ENCODE data around the gene OAS2. TPM values are rescaled to one million over a fixed set of nuclear protein-coding genes. Genes with fewer than 3 reads are reported as not detected.

OAS2 gene
- total RNA-seq, 4 donors from 2014 or later, result 1.7 to 5.2 (median 2.5) TPM

DNA sequence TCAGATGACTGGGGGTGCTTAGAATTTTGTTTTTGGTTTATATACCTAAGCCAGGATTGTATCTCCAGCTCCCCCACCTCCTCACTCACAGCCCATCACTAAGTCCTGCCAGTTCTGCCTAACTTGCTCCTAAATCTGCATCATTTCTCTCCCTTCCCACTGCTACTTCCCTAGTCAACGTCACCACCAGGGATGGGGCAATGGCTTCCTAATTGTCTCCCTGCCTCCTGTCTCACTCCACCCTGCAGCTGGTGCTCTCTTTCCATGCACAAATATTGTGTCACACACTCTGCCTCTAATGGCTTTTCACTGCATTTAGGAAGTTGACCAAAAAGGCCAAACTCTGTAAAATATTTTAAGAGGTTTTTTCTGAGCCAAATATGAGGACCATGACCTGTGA, 11.5 kb downstream of the OAS2 start:
- no peak for ATAC-seq
- no peak for DNase-seq
- in situ Hi-C loops (cut with MboI; ENCODE audit: low sequenced_read_pairs in 4 of 4), result no loop called here
- Histone ChIP-seq H3K9me3 (no peaks in the 10 kb centered on the region), H3K27me3 (no peaks in the 10 kb centered on the region), H3K4me1 (no peaks in the 10 kb centered on the region), H3K27ac (no peak overlapping the region), H3K36me3 (no peaks in the 10 kb centered on the region), H3K4me3 (no peak overlapping the region)
- intact Hi-C loops (cut with DNase I; ENCODE audit: low total_unique reads), result no loop called here
- TF ChIP-seq, protein P1, sequence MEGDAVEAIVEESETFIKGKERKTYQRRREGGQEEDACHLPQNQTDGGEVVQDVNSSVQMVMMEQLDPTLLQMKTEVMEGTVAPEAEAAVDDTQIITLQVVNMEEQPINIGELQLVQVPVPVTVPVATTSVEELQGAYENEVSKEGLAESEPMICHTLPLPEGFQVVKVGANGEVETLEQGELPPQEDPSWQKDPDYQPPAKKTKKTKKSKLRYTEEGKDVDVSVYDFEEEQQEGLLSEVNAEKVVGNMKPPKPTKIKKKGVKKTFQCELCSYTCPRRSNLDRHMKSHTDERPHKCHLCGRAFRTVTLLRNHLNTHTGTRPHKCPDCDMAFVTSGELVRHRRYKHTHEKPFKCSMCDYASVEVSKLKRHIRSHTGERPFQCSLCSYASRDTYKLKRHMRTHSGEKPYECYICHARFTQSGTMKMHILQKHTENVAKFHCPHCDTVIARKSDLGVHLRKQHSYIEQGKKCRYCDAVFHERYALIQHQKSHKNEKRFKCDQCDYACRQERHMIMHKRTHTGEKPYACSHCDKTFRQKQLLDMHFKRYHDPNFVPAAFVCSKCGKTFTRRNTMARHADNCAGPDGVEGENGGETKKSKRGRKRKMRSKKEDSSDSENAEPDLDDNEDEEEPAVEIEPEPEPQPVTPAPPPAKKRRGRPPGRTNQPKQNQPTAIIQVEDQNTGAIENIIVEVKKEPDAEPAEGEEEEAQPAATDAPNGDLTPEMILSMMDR (IDR thresholded peaks at IDR 0.05 in 4 of 5, conservative IDR thresholded peaks at IDR 0.05 in 1 of 5), result no peak
- no peak for TF ChIP-seq POLR2A (IDR thresholded peaks at IDR 0.05)

DNA sequence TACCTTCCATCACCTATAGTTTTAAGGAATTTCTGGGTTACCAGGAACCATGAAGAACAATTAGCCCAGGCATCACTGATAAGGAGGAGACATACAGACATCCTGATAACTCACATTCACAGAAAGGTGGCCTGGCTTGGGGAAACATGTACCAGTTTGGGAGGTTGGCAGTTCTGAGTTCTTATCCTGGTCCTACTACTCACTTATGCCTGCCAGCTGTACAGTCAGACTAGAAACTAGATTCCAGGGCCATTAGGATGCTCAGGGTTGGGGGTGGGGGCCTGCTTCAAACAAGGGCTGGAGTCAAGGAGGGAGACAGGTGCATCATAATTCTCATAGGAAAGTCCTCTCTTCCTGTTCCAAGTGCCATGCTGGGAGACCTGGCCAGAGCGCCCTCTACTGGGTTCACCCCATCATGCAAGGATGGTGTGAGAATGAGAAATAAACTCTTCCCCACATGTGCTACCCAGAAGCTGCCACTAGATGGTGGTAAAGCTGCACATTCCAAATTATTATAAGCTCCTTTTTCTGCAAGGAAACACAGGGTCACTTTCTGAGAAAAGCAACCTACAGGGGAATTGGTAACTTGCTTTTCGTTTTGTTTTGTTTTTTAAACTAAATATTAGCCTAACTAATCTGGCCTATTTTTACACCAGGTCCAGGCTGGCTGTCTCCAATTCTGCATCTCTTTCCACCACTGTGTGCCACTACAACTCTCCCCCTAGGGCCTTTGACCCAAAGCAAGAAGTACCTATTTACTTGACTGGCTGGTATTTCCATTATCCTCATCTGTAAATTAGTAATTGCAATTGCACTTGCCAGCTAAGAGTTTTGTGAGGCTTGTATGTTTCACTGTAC, 14.5 kb downstream of the OAS2 start:
- ATAC-seq, result peak in 1 of 2 donors; percentile 55

DNA sequence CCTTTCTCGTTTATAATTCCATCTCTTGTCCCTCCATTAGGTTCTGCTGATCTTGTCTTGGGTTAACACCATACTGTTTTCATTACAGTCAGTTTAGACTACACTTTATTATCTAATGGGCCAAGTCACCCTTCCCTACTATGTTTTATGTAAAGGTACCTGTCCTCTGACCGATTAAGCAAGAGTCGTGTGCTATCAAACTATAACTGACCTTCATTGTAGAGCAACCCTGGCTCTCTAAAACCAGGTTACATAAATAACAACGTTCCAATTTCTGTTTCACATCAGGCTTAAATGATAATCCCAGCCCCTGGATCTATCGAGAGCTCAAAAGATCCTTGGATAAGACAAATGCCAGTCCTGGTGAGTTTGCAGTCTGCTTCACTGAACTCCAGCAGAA, 16.7 kb downstream of the OAS2 start:
- ATAC-seq, result no peak
- no peak for TF ChIP-seq POLR2A (IDR thresholded peaks at IDR 0.05)
- TF ChIP-seq, protein P1 (IDR thresholded peaks at IDR 0.05 in 4 of 5, conservative IDR thresholded peaks at IDR 0.05 in 1 of 5), result no peak
- H3K4me3 ChIP-seq, result no peak overlapping the region
- intact Hi-C loops (cut with DNase I; ENCODE audit: low total_unique reads) (no loop called here), in situ Hi-C loops (cut with MboI; ENCODE audit: low sequenced_read_pairs in 4 of 4) (no loop called here)
- no peaks in the 10 kb centered on the region for H3K4me1 ChIP-seq
- H3K27ac ChIP-seq, result no peak overlapping the region
- no peaks in the 10 kb centered on the region for H3K9me3 ChIP-seq
- H3K27me3 ChIP-seq, result no peaks in the 10 kb centered on the region
- no peak for DNase-seq
- no peaks in the 10 kb centered on the region for H3K36me3 ChIP-seq

More for the DNA sequence above, 14.5 kb downstream of the OAS2 start:
- DNase-seq, result peak in 1 of 2 donors; percentile 19
- intact Hi-C loops (cut with DNase I; ENCODE audit: low total_unique reads) (no loop called here), in situ Hi-C loops (cut with MboI; ENCODE audit: low sequenced_read_pairs in 4 of 4) (no loop called here)
- Histone ChIP-seq H3K4me3 (no peak overlapping the region), H3K27ac (no peak overlapping the region), H3K27me3 (no peaks in the 10 kb centered on the region), H3K36me3 (no peaks in the 10 kb centered on the region), H3K9me3 (no peaks in the 10 kb centered on the region), H3K4me1 (no peaks in the 10 kb centered on the region)
- TF ChIP-seq POLR2A (IDR thresholded peaks at IDR 0.05), result no peak
- TF ChIP-seq, protein P1 (IDR thresholded peaks at IDR 0.05 in 4 of 5, conservative IDR thresholded peaks at IDR 0.05 in 1 of 5), result peak; percentile 26 to 63 (median 48)

DNA sequence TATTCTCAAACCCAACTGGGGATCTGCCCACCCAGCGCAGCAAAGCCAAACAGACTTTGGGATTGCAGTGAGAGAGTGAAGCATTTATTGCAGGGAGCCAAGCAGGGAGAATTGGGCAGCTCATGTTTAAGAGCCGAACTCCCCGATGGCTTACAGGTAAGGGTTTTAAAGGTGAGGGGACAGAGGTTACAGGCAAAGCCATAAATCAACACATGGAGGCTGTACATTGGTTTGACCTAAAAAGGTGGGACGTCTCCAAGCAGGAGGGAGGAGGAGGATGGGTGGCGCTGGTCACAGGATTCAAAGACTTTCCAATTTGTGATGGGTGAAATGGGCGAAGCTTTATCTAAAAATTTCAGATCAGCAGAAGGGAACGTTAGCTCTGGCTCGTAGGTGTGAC, 18.2 kb downstream of the OAS2 start:
- intact Hi-C loops (cut with DNase I; ENCODE audit: low total_unique reads) (no loop called here), in situ Hi-C loops (cut with MboI; ENCODE audit: low sequenced_read_pairs in 4 of 4) (no loop called here)
- Histone ChIP-seq H3K9me3 (no peaks in the 10 kb centered on the region), H3K27me3 (no peaks in the 10 kb centered on the region), H3K36me3 (no peaks in the 10 kb centered on the region), H3K4me3 (no peak overlapping the region), H3K4me1 (no peaks in the 10 kb centered on the region), H3K27ac (no peak overlapping the region)
- TF ChIP-seq, protein P1 (IDR thresholded peaks at IDR 0.05 in 4 of 5, conservative IDR thresholded peaks at IDR 0.05 in 1 of 5), result no peak
- no peak for TF ChIP-seq POLR2A (IDR thresholded peaks at IDR 0.05)
- ATAC-seq, result no peak
- DNase-seq, result no peak

All from gastrocnemius medialis (tissue), 4 donors.